ENCODE results near the gene SLC2A4RG. TPM values are rescaled to one million over a fixed set of nuclear protein-coding genes. Genes with fewer than 3 reads are reported as not detected.

Gene SLC2A4RG
- total RNA-seq, 2 donors from 2014 or later, result 43.5 to 47.0 TPM

GRCh38 chr20:63696306-63696627, 43.3 kb upstream of the SLC2A4RG start:
- ATAC-seq (replicated peaks in 1 of 2), result peak; percentile 32 to 38
- no peak overlapping the region for H3K27ac Mint-ChIP-seq
- no peak for DNase-seq
- no peaks in the 10 kb centered on the region for H3K27me3 Mint-ChIP-seq (ENCODE audit: low read depth)
- H3K4me1 Mint-ChIP-seq (ENCODE audit: low read depth), result peaks cover 12% of the 10 kb centered on the region
- H3K36me3 Mint-ChIP-seq (ENCODE audit: insufficient read depth in 2 of 2), result peaks cover 2 to 6% of the 10 kb centered on the region in 2 donors
- no peaks in the 10 kb centered on the region for H3K9me3 Mint-ChIP-seq
- peak overlapping the region in 1 of 2 donors; percentile 31 for H3K4me3 Mint-ChIP-seq

- Mint-ChIP-seq H3K4me3 (peak within 1 kb of the TSS; percentile 32 to 37), H3K9me3 (no peaks in the 10 kb centered on the region), H3K27me3 (ENCODE audit: low read depth) (no peaks in the 10 kb centered on the region), H3K27ac (no peak within 1 kb of the TSS), H3K36me3 (ENCODE audit: insufficient read depth in 2 of 2) (peaks cover 2 to 6% of the 10 kb centered on the region in 2 donors), H3K4me1 (ENCODE audit: low read depth) (peaks cover 12% of the 10 kb centered on the region)
- no peak for DNase-seq
- ATAC-seq (replicated peaks in 1 of 2), result peak; percentile 3 to 16
Measured at GRCh38 chr20:63696628-63697356, 42.8 kb upstream of the SLC2A4RG start, which contains the start of gene TNFRSF6B. Gene TNFRSF6B, plus strand, starts transcription at chr20:63696652. Its CDS starts 116 bp downstream, at chr20:63696768.

- H3K4me3 Mint-ChIP-seq, result peak overlapping the region; percentile 32 to 37
Measured at GRCh38 chr20:63697357-63697867, 42.2 kb upstream of the SLC2A4RG start.

GRCh38 chr20:63697868-63698545, 41.6 kb upstream of the SLC2A4RG start:
- DNase-seq (no peak), ATAC-seq (replicated peaks in 1 of 2) (no peak)
- Mint-ChIP-seq H3K27me3 (ENCODE audit: low read depth) (no peaks in the 10 kb centered on the region), H3K27ac (no peak overlapping the region), H3K4me3 (peak overlapping the region in 1 of 2 donors; percentile 18), H3K36me3 (ENCODE audit: insufficient read depth in 2 of 2) (peaks cover 2% of the 10 kb centered on the region in 2 donors), H3K9me3 (no peaks in the 10 kb centered on the region), H3K4me1 (ENCODE audit: low read depth) (peaks cover 12% of the 10 kb centered on the region)

More at GRCh38 chr20:63697357-63697867, 42.2 kb upstream of the SLC2A4RG start:
- Mint-ChIP-seq H3K27me3 (ENCODE audit: low read depth) (no peaks in the 10 kb centered on the region), H3K27ac (no peak overlapping the region), H3K4me1 (ENCODE audit: low read depth) (peaks cover 12% of the 10 kb centered on the region), H3K36me3 (ENCODE audit: insufficient read depth in 2 of 2) (peaks cover 2 to 5% of the 10 kb centered on the region in 2 donors), H3K9me3 (no peaks in the 10 kb centered on the region)
- no peak for DNase-seq
- ATAC-seq (replicated peaks in 1 of 2), result no peak

DNA sequence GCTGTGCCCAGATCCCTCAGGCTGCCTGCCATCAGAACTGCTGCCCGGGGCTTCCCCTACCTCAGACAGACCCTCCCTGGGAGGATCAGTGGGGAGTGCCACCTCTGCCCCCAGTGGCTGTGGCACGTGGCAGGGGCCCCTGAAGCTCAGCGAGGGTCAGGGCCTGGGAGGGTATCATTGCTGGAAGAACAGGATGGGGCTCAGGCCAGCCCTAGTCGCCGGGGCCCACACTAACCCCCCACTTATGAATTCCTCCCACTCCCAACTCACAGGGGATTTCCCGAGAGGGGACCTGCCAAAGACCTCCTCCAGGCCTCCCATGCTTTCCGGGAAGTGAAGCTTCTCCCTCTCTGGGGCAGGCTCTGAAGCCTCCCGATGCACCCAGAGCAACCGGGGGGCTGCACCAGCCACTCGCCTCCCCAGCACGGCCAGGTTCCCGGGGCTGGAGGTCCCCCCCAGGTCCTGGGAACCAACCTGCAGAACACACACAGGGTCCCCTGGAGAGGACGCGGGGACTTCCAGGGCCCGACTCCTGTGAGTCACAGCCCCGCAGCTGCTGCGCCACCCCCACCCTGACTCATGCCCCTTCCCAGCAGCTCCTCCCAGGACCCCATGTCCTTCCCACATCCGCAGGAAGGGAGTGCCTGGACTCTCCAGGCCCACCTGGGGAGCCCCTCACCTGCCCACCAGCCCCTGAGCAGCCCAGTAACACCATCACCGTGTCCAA, 40.7 kb upstream of the SLC2A4RG start:
- peak; percentile 60 to 67 for DNase-seq
- no peaks in the 10 kb centered on the region for H3K36me3 Mint-ChIP-seq (ENCODE audit: insufficient read depth in 2 of 2)
- peak; percentile 59 to 84 for ATAC-seq (replicated peaks in 1 of 2)
- H3K27ac Mint-ChIP-seq, result no peak overlapping the region
- H3K27me3 Mint-ChIP-seq (ENCODE audit: low read depth), result no peaks in the 10 kb centered on the region
- peaks cover 12% of the 10 kb centered on the region for H3K4me1 Mint-ChIP-seq (ENCODE audit: low read depth)
- no peaks in the 10 kb centered on the region for H3K9me3 Mint-ChIP-seq
- peak overlapping the region; percentile 59 to 82 for H3K4me3 Mint-ChIP-seq

- H3K4me1 Mint-ChIP-seq (ENCODE audit: low read depth), result peaks cover 12% of the 10 kb centered on the region
- peak overlapping the region; percentile 73 for H3K27ac Mint-ChIP-seq
- no peaks in the 10 kb centered on the region for H3K9me3 Mint-ChIP-seq
- ATAC-seq (replicated peaks in 1 of 2) (no peak), DNase-seq (no peak)
- peak overlapping the region in 1 of 2 donors; percentile 59 for H3K4me3 Mint-ChIP-seq
- H3K27me3 Mint-ChIP-seq (ENCODE audit: low read depth), result no peaks in the 10 kb centered on the region
- no peaks in the 10 kb centered on the region for H3K36me3 Mint-ChIP-seq (ENCODE audit: insufficient read depth in 2 of 2)
Measured at GRCh38 chr20:63699466-63700198, 39.9 kb upstream of the SLC2A4RG start.

DNA sequence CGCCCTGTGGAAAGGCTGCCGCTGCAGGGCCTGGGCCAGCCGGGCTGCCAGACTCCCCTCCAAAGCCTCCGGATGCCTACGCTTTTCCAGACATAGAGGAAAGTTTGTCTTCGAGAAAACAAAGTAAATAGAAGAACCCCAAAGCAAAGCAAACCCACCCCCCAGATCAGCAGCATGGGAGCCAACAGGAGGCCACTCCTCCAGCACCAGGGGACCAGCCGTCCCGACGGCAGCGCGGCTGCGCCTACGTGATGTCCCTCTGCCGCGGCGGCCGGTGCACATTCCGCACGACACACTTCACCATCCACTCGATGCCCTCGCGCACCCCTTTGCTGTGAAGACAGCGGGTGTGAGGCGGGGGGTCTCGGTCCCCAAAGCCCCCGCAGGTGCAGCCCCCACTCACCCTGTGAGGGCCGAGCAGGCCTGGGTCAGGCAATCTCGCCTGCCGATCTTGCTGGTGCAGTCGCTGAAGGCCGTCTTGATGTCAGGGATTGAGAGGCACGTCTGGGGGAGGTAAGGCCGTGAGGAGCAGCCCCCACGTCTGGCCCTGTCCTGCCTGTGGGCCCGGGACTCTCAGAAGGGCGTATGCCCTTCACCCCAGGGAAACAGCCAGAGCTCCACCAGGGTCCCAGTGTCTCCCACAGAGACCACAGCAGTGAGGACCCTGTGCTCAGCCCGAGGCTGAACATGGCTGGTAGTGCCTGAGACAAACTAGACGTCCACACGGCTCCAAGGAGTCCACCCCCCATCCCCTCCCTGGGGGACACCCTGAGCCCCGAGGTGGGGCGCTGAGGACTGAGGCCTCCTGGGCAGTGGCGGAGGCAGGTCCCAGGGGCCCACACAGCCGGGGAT, 39.2 kb upstream of the SLC2A4RG start:
- no peaks in the 10 kb centered on the region for H3K27me3 Mint-ChIP-seq (ENCODE audit: low read depth)
- DNase-seq, result no peak

DNA sequence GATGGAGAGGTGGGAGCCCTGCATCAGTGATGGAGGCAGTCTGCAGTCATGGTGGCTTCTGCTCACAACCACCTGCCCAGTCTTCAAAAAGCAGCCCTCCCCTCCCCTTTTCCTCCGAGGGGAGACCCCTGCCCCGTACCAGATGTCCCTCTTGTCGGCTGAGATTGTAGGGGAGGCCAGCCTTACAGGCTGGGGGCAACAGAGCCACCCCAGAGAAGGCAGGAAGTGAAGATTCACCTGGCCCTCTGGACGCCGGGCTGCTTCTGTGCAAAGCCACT, 38.6 kb upstream of the SLC2A4RG start:
- no peaks in the 10 kb centered on the region for H3K9me3 Mint-ChIP-seq
- peaks cover 12% of the 10 kb centered on the region for H3K4me1 Mint-ChIP-seq (ENCODE audit: low read depth)
- H3K27me3 Mint-ChIP-seq (ENCODE audit: low read depth), result no peaks in the 10 kb centered on the region

More for the DNA sequence above, 39.2 kb upstream of the SLC2A4RG start:
- peak overlapping the region; percentile 73 for H3K27ac Mint-ChIP-seq
- peaks cover 12% of the 10 kb centered on the region for H3K4me1 Mint-ChIP-seq (ENCODE audit: low read depth)
- no peak for ATAC-seq (replicated peaks in 1 of 2)
- H3K36me3 Mint-ChIP-seq (ENCODE audit: insufficient read depth in 2 of 2), result peaks cover 1 to 3% of the 10 kb centered on the region in 2 donors
- no peaks in the 10 kb centered on the region for H3K9me3 Mint-ChIP-seq
- no peak overlapping the region for H3K4me3 Mint-ChIP-seq

DNA sequence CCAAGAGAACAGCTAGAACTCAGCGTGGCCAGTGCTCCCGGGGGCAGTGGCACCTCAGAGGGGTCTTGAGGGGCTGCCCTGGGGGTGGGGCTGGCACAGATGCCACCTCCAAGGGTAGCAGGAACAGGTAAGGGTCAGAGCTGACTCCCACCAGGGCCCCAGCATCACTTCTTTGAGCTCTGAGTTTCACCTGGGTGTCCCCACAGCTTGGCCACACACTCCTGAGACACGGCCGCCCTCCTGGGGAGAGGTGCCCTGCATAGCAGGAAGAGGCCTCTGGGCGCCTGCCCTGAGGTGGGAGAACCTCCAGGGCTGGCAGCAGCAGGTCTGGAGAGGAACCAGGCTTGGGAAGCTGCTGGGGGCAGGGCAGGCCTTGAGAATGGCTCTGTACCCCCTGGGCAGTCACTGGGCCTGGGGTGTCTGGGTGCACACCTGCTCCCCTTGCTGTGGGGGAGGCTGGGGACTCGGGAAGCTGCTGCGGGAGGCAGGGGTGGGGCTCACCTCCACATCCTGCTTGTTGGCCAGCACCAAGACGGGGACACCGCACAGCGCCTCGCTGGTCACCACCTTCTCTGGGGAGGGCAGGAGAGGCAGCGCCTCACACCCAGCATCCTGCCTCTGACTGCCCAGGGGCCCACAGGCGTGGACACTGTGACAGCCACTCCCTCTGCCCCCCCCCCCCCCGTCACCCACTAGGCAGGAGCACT, 38.1 kb upstream of the SLC2A4RG start:
- Mint-ChIP-seq H3K27ac (peak overlapping the region; percentile 57), H3K27me3 (ENCODE audit: low read depth) (no peaks in the 10 kb centered on the region), H3K4me3 (no peak overlapping the region), H3K36me3 (ENCODE audit: insufficient read depth in 2 of 2) (peaks cover 1 to 7% of the 10 kb centered on the region in 2 donors), H3K9me3 (no peaks in the 10 kb centered on the region), H3K4me1 (ENCODE audit: low read depth) (peaks cover 12% of the 10 kb centered on the region)
- ATAC-seq (replicated peaks in 1 of 2) (no peak), DNase-seq (no peak)

More for the DNA sequence above, 38.6 kb upstream of the SLC2A4RG start:
- H3K4me3 Mint-ChIP-seq, result no peak overlapping the region
- peaks cover 1 to 4% of the 10 kb centered on the region in 2 donors for H3K36me3 Mint-ChIP-seq (ENCODE audit: insufficient read depth in 2 of 2)
- ATAC-seq (replicated peaks in 1 of 2) (no peak), DNase-seq (no peak)
- H3K27ac Mint-ChIP-seq, result peak overlapping the region; percentile 57

DNA sequence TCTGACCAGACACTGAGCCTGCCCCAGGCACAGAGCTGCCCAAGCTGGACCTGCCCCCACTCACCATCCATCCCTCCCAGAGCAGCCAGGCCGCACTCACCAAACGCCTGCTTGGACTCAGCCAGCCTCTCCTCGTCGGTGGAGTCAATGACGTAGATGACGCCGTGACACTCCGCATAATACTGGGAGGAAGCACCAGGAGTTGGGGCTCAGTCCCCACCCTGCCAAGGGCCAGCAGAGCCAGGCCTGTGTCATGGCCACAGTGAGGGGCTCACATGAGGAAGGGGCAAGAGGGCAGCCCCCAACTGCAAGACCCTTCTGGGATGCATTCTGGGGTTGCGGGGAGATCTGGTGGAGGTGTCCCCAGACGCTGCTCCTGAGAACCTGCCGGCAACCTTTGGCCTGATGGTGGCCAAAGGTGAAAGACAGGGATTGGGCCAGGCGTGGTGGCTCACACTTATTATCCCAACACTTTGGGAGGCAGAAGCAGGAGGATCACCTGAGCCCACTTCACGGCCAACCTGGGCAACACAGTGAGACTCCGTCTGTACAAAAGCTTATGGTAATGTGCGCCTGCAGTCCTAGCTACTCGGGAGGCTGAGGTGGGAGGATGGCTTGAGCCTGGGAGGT, 37.4 kb upstream of the SLC2A4RG start:
- H3K4me1 Mint-ChIP-seq (ENCODE audit: low read depth), result peaks cover 15% of the 10 kb centered on the region
- DNase-seq, result no peak
- no peak for ATAC-seq (replicated peaks in 1 of 2)
- H3K27me3 Mint-ChIP-seq (ENCODE audit: low read depth), result no peaks in the 10 kb centered on the region
- no peaks in the 10 kb centered on the region for H3K9me3 Mint-ChIP-seq
- H3K36me3 Mint-ChIP-seq (ENCODE audit: insufficient read depth in 2 of 2), result peaks cover 1 to 8% of the 10 kb centered on the region in 2 donors
- H3K4me3 Mint-ChIP-seq, result no peak overlapping the region
- H3K27ac Mint-ChIP-seq, result peak overlapping the region; percentile 60

DNA sequence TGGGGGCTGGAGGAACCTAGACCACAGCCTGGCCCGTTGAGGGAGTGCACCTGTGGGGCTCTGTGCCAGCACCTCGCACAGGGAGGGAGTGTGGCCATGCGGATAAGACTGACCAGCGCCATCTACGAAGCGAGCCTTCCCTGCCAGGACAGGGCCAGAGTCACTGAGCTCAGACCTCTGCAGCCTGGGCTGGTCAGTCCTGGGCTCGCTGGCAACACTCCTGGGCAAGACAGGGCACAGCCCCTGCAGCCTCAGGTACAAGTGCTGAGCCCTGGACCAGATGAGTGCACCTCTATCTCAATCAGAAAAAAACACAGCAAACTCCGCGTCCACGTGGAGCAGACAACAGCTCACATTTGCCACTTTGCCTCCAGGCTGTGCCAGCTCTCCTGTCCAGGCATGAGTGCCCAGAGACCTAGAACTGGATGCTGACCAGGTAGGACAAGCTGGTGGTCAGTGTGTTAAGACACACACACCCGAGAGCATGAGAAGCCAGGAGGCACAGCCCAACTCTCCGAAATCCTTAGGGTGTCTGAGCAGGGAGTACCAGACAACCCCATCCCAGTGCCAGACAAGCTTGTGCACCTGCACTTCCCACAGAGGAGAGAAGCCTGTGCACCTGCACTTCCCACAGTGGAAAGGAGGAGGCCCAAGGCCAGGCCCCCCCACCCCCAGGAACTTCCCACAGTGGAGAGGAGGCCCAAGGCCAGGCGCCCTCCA, 36.7 kb upstream of the SLC2A4RG start:
- Mint-ChIP-seq H3K4me3 (no peak overlapping the region), H3K9me3 (no peaks in the 10 kb centered on the region), H3K27ac (no peak overlapping the region), H3K4me1 (ENCODE audit: low read depth) (peaks cover 15% of the 10 kb centered on the region), H3K27me3 (ENCODE audit: low read depth) (no peaks in the 10 kb centered on the region), H3K36me3 (ENCODE audit: insufficient read depth in 2 of 2) (peaks cover 1 to 8% of the 10 kb centered on the region in 2 donors)
- no peak for ATAC-seq (replicated peaks in 1 of 2)
- DNase-seq, result no peak
